Prostate gland (tissue), 2 donors: ENCODE results near the gene VLDLR. TPM values are rescaled to one million over a fixed set of nuclear protein-coding genes. Genes with fewer than 3 reads are reported as not detected.

ENCODE experiments used
- DNase-seq: peaks from one replicate; pipeline ENCODE4 v3.0.0-alpha.2; 2019; ENCODE audit warnings: low spot score
- H3K27ac ChIP-seq, 2 donors: fragments of 200-600 bp; sonication (generic); 2 replicates each; pipeline ENCODE4 v1.5.1; 2017 to 2019
- H3K27me3 ChIP-seq: fragments of 200-600 bp; sonication (generic); replicated peaks from 2 replicates; pipeline ENCODE4 v1.5.1; 2019; ENCODE audit not compliant: insufficient read depth
- H3K36me3 ChIP-seq, 2 donors: fragments of 200-600 bp; sonication (generic); 1 replicate in 1 of 2; 2 replicates in 1 of 2; pipeline versions ENCODE4 v1.5.1 to v1.8.1; 2017 to 2019
- H3K4me1 ChIP-seq: fragments of 200-600 bp; sonication (generic); replicated peaks from 2 replicates; pipeline ENCODE4 v1.5.1; 2019
- H3K4me3 ChIP-seq, 2 donors: fragments of 200-600 bp; sonication (generic); 2 replicates each; pipeline ENCODE4 v1.5.1; 2017 to 2019
- H3K9me3 ChIP-seq: fragments of 200-600 bp; sonication (generic); 2 replicates; pipeline ENCODE4 v1.5.1; 2017
- POLR2A ChIP-seq: fragments of 450-650 bp; IDR thresholded peaks from one replicate; pipeline ENCODE4 v1.6.1; 2016; ENCODE audit warnings: antibody characterized with exemption, mild to moderate bottlenecking
- POLR2AphosphoS5 ChIP-seq: sonication (generic); formaldehyde crosslinking; IDR thresholded peaks from one replicate; pipeline ENCODE4 v1.6.1; 2017; ENCODE audit warnings: antibody characterized with exemption
- WGBS: methylation state at CpG from one replicate; pipeline ENCODE4 v1.1.5; 2018; 5-methylcytosine and 5-hydroxymethylcytosine counted together
- intact Hi-C: fragments of 100-400 bp; cut with DNase I; formaldehyde crosslinking; loops from one replicate; pipeline ENCODE4 v1.14.2; 2022
- total RNA-seq, 2 donors: library from RNA; depleted of rRNA; stranded (reverse); fragments of >200 nt; gene quantifications; one replicate each; pipeline ENCODE4 v1.1.0, GENCODE V29; 2016
- TF ChIP-seq, protein P1 (sequence below), 4 experiments: fragments of 200-600 bp in 2 of 4; fragments of 450-650 bp in 2 of 4; sonication (generic) in 2 of 4; IDR thresholded peaks; 1 replicate in 3 of 4; 2 replicates in 1 of 4; pipeline ENCODE4 v1.5.1; 2016 to 2019; ENCODE audit warnings: antibody characterized with exemption in 4 of 4, mild to moderate bottlenecking in 2 of 4, moderate library complexity in 2 of 4

Gene VLDLR
- total RNA-seq, 2 donors from 2014 or later: 8.9 to 12.8 TPM

DNA sequence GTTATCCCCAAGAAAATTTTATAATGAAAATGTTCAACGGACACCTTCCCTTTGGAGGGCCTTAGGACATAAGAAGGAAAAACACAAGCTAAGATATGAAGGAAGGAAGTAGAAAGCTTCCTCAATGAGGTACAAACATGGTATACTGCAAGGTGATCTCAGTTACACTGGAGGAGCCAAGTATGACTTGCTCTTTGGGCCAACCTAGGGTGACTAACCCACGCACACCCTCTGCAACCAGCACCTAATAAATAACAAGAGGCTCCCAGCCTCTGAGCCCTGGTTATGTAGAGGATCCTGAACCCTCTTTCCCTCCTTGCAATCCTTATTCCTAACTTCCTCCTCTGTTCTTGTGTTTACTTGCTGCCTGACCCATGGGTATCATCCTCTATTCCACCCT is 57.4 kb downstream of the VLDLR start:
- DNase-seq: no peak
- intact Hi-C loops: no loop called here
- no peaks in the 10 kb centered on the region for H3K9me3 ChIP-seq
- 84% methylated on average over 2 of the region's 2 CpGs for WGBS
- H3K36me3 ChIP-seq: no peaks in the 10 kb centered on the region
- TF ChIP-seq POLR2AphosphoS5 (no peak), POLR2A (no peak)
- TF ChIP-seq, protein P1, sequence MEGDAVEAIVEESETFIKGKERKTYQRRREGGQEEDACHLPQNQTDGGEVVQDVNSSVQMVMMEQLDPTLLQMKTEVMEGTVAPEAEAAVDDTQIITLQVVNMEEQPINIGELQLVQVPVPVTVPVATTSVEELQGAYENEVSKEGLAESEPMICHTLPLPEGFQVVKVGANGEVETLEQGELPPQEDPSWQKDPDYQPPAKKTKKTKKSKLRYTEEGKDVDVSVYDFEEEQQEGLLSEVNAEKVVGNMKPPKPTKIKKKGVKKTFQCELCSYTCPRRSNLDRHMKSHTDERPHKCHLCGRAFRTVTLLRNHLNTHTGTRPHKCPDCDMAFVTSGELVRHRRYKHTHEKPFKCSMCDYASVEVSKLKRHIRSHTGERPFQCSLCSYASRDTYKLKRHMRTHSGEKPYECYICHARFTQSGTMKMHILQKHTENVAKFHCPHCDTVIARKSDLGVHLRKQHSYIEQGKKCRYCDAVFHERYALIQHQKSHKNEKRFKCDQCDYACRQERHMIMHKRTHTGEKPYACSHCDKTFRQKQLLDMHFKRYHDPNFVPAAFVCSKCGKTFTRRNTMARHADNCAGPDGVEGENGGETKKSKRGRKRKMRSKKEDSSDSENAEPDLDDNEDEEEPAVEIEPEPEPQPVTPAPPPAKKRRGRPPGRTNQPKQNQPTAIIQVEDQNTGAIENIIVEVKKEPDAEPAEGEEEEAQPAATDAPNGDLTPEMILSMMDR (IDR thresholded peaks at IDR 0.05): no peak
- H3K4me3 ChIP-seq: no peak overlapping the region
- peaks cover 5% of the 10 kb centered on the region for H3K4me1 ChIP-seq
- no peaks in the 10 kb centered on the region for H3K27me3 ChIP-seq
- H3K27ac ChIP-seq: peak overlapping the region; percentile 65 to 74

DNA sequence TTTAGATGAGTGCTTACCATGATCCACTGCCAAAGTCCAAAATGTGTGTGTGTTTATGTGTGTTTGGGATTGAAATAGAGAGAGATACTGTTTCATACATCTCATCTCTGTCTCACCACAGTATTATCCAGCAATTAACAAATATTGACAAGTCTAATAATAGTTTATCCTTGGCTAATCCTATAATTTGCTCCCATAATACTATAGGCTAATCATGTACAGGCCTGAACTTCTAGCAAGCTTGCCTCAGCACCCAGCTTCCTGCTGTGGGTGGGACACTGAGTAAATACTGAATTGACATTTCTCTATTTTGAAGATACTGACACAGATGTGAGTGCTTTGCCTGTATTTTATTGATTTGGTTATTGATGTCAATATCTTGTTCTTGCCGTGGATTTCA is 60.4 kb downstream of the VLDLR start:
- Histone ChIP-seq H3K4me3 (no peak overlapping the region), H3K36me3 (no peaks in the 10 kb centered on the region), H3K9me3 (no peaks in the 10 kb centered on the region), H3K4me1 (peaks cover 5% of the 10 kb centered on the region), H3K27ac (no peak overlapping the region), H3K27me3 (no peaks in the 10 kb centered on the region)
- intact Hi-C loops: no loop called here
- DNase-seq: no peak
- WGBS: 49% methylated on average over 1 of the region's 1 CpG
- no peak for TF ChIP-seq POLR2A

DNA sequence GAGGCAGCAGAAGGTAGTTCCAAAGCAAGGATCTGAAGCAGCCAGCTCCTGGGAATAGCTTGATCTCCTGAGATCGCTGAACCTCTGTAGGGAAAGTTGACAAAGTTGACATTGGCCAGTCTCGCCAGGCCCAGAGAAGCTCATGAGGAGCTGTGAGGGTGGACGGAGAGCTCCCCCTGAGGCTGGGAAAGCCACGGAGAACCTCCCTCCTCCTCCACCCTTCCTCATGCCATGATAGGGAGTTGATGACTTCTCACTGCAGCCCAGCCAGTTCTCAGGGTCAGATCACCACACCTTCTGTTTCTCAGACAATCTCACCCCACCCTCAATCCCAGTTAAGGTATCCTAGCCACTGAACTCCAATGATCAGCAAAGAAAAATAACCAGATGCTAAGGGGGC is 65.3 kb downstream of the VLDLR start:
- Histone ChIP-seq H3K4me3 (no peak overlapping the region), H3K4me1 (no peaks in the 10 kb centered on the region), H3K9me3 (no peaks in the 10 kb centered on the region), H3K27ac (no peak overlapping the region), H3K36me3 (no peaks in the 10 kb centered on the region), H3K27me3 (no peaks in the 10 kb centered on the region)
- DNase-seq: no peak
- intact Hi-C loops: no loop called here
- WGBS: 92% methylated on average over 4 of the region's 4 CpGs
- no peak for TF ChIP-seq POLR2AphosphoS5
- TF ChIP-seq POLR2A: no peak
- TF ChIP-seq, protein P1 (IDR thresholded peaks at IDR 0.05): no peak

DNA sequence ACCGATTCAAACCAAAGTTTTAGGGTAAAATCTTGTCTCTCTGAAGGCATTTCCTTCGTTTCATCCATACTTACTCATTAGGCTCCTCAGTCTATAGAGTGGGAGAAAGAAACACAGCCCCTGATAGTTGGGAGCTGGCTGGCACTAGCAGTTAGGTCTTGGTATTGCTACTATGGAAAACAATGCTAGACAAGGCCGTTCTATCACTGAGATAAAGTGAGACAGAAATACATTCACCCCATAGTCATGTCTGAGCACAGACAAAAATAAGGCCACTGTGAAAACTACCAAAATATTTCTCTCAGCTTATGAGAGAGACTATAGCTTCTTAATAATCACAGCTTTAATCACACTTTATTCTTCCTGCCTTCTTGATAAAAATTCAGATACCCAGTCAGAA is 67.0 kb downstream of the VLDLR start:
- 88% methylated on average over 3 of the region's 3 CpGs for WGBS

DNA sequence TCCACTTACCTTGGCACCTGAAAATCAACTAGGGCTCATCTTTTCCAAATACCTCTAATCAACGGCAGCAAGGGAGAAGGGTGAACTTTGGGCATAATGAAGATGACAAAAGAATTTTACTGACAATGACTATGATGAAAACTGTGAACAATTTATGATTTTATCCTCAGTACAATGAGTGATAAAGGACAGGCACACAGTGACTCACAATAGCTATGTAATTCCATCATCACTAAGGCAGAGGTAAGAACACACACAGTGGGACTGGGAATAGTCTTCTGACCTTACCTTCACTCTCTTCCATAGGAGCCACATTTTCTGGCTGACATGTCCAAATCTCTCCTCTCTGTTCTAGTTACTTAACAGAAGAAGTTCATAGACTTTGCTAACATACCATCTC is 69.6 kb downstream of the VLDLR start:
- H3K4me3 ChIP-seq: no peak overlapping the region
- DNase-seq: no peak
- H3K4me1 ChIP-seq: no peaks in the 10 kb centered on the region
- no peak overlapping the region for H3K27ac ChIP-seq
- TF ChIP-seq POLR2A (no peak), POLR2AphosphoS5 (no peak)
- TF ChIP-seq, protein P1 (IDR thresholded peaks at IDR 0.05): no peak
- no peaks in the 10 kb centered on the region for H3K36me3 ChIP-seq
- H3K27me3 ChIP-seq: no peaks in the 10 kb centered on the region
- H3K9me3 ChIP-seq: no peaks in the 10 kb centered on the region
- intact Hi-C loops: no loop called here
- 93% methylated on average over 1 of the region's 1 CpG for WGBS

More for the DNA sequence above, 67.0 kb downstream of the VLDLR start:
- TF ChIP-seq POLR2AphosphoS5 (no peak), POLR2A (no peak)
- TF ChIP-seq, protein P1 (IDR thresholded peaks at IDR 0.05): no peak
- H3K4me1 ChIP-seq: no peaks in the 10 kb centered on the region
- H3K9me3 ChIP-seq: no peaks in the 10 kb centered on the region
- intact Hi-C loops: no loop called here
- DNase-seq: no peak
- no peaks in the 10 kb centered on the region for H3K27me3 ChIP-seq
- H3K4me3 ChIP-seq: no peak overlapping the region
- no peak overlapping the region for H3K27ac ChIP-seq
- H3K36me3 ChIP-seq: no peaks in the 10 kb centered on the region
